ENCODE results near the gene BTNL3. TPM values are rescaled to one million over a fixed set of nuclear protein-coding genes. Genes with fewer than 3 reads are reported as not detected.

Gene BTNL3
- polyA plus RNA-seq, 1 of the 3 experiments (the other 2 are of a cell fraction), result not detected

DNA sequence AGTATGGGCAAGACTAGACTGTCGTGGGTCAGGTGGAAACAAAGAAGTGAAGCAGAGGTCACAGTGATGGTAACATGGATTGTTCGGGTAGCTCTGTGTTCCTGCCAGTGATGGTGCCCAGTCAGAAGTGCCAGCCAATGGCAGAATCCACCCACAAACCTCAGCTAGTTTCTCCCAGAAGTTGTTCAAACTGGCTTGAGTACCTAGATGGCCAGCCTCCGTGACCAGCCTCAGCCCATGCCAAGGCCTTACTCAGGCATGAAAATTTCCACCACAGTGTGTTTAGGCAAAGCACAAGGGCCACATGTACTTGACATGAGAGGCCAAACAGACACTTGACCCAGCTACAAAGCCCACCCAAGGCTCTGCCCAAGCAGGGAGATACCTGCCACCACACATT, 32.0 kb downstream of the BTNL3 start (continued):
- TF ChIP-seq IRF3 (IDR thresholded peaks at IDR 0.05; ENCODE audit: low read depth, low read length) (no peak), TAF1 (IDR thresholded peaks at IDR 0.05; ENCODE audit: borderline replicate concordance, low read depth, low read length) (no peak)

GRCh38 chr5:181024245-181025064, 35.8 kb downstream of the BTNL3 start:
- Histone ChIP-seq H3K79me2 (ENCODE audit: insufficient read depth) (no peaks in the 10 kb centered on the region), H2AFZ (ENCODE audit: low read depth) (no peak overlapping the region), H3K4me1 (ENCODE audit: control insufficient read depth in 1 of 2, insufficient read depth in 2 of 2, low read depth in 1 of 2, low read length in 1 of 2) (no peaks in the 10 kb centered on the region), H3K27me3 (ENCODE audit: insufficient read depth) (no peaks in the 10 kb centered on the region), H3K4me3 (ENCODE audit: low read depth in 2 of 2, low read length in 1 of 2) (no peak overlapping the region), H3K36me3 (replicated peaks in 1 of 2; ENCODE audit: control insufficient read depth in 1 of 2, insufficient read depth in 2 of 2, low read length in 1 of 2) (no peaks in the 10 kb centered on the region), H3F3A (replicated peaks; ENCODE audit: insufficient read depth) (no peaks in the 10 kb centered on the region), H3K9me3 (no peaks in the 10 kb centered on the region), H4K20me1 (ENCODE audit: insufficient read depth) (no peaks in the 10 kb centered on the region), H3K4me2 (no peak overlapping the region), H3K27ac (ENCODE audit: low read depth in 2 of 2, low read length in 1 of 2) (no peak overlapping the region), H3K9me2 (no peaks in the 10 kb centered on the region), H3K9ac (no peak overlapping the region)
- ChIA-PET CTCF (no interaction called here), POLR2A (no interaction called here)
- 0% methylated on average over 1 of the region's 1 CpG for WGBS (ENCODE audit: low lambda C conversion rate)
- no peak for TF ChIP-seq GABPA (IDR thresholded peaks at IDR 0.05; ENCODE audit: low read depth)
- TF ChIP-seq CHD2 (IDR thresholded peaks at IDR 0.05; ENCODE audit: low read length, partially characterized antibody), result no peak
- TF ChIP-seq JUND (IDR thresholded peaks at IDR 0.05), result no peak
- TF ChIP-seq ZBTB33 (IDR thresholded peaks at IDR 0.05; ENCODE audit: borderline replicate concordance, low read depth), result no peak
- TF ChIP-seq GATA2 (CRISPR knock-in tag; IDR thresholded peaks at IDR 0.05), result no peak
- TF ChIP-seq, protein P1, sequence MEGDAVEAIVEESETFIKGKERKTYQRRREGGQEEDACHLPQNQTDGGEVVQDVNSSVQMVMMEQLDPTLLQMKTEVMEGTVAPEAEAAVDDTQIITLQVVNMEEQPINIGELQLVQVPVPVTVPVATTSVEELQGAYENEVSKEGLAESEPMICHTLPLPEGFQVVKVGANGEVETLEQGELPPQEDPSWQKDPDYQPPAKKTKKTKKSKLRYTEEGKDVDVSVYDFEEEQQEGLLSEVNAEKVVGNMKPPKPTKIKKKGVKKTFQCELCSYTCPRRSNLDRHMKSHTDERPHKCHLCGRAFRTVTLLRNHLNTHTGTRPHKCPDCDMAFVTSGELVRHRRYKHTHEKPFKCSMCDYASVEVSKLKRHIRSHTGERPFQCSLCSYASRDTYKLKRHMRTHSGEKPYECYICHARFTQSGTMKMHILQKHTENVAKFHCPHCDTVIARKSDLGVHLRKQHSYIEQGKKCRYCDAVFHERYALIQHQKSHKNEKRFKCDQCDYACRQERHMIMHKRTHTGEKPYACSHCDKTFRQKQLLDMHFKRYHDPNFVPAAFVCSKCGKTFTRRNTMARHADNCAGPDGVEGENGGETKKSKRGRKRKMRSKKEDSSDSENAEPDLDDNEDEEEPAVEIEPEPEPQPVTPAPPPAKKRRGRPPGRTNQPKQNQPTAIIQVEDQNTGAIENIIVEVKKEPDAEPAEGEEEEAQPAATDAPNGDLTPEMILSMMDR (IDR thresholded peaks at IDR 0.05), result no peak
- TF ChIP-seq FOXM1 (IDR thresholded peaks at IDR 0.05; ENCODE audit: low read depth), result no peak
- TF ChIP-seq RXRA (IDR thresholded peaks at IDR 0.05; ENCODE audit: borderline replicate concordance, low read depth), result no peak
- no peak for TF ChIP-seq TEAD4 (IDR thresholded peaks at IDR 0.05; ENCODE audit: borderline replicate concordance, insufficient read depth)
- TF ChIP-seq IRF3 (IDR thresholded peaks at IDR 0.05; ENCODE audit: low read depth, low read length), result no peak
- no peak for TF ChIP-seq NRF1 (IDR thresholded peaks at IDR 0.05; ENCODE audit: low read depth, low read length)
- TF ChIP-seq RAD21 (IDR thresholded peaks at IDR 0.05; ENCODE audit: low read length), result no peak
- no peak for DNase-seq
